GM21825 (cell line): ENCODE measurements around the gene C11orf87.

ENCODE experiments used
- ATAC-seq: cut with Tn5 transposase; IDR thresholded peaks from one replicate; pipeline ENCODE4 v1.9.1; 2021; ENCODE audit warnings: mild to moderate bottlenecking, moderate library complexity; ENCODE audit not compliant: unreplicated experiment

The C11orf87 gene

DNA sequence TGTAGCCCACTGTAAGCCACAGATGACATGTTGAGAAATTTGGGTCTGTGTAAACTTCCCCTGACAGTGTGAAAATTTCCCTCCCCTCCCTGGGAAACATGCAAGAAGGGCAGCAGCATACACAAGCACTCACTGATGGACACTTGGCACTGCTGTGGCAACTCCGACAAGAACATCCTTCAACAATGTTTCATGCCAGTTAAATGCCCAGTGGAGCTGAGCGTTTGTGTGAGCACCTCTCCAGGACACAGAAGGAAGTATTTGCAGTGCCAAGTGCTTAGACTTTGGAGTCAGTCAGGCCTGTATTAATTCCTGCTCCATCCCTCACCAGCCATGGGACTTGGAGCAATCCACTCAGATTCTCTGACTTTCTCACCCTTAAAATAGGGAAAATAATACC is 17.7 kb downstream of the C11orf87 start:
- no peak for ATAC-seq

DNA sequence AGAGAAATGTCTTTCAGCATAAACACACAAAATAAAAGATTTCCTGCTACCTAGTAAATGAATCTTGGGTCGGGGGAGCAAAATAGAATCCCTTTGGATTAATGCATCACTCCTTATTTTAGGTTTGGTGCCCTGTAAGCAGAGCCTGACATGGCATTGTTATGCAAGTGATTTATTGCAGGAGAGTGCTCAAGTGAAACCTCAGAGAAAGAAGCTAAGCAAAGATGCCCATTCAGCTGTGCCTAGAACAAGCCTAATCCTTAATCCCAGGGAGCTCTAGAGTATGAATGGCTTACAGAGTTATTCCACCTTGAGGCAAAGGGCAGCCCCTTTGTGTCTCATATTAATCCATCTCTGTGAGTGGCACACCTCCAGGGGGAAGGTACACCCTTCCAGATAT is 21.1 kb downstream of the C11orf87 start:
- ATAC-seq: no peak

GRCh38 chr11:109454857-109455256 is 32.9 kb downstream of the C11orf87 start:
- ATAC-seq: no peak
